GM12878 (cell line): ENCODE data around the gene PLXNA2. TPM values are rescaled to one million over a fixed set of nuclear protein-coding genes. Genes with fewer than 3 reads are reported as not detected.

Experiments used
- ATAC-seq: fragments of 200-7000 bp; cut with Tn5 transposase; 3 replicates; pipeline ENCODE4 v1.9.1; 2020; ENCODE audit warnings: mild to moderate bottlenecking, moderate library complexity
- BruUV-seq: library from RNA; stranded (reverse); fragments of 400-500 nt; replicated peaks from 2 replicates; lab custom pipeline; 2021; lab: Mats Ljungman, UMichigan
- CTCF ChIA-PET: fragments of 300-600 bp; sonication (Branson Sonifier 250); formaldehyde crosslinking; extraction: SDS; loops from one replicate; lab custom pipeline; 2021; ENCODE audit warnings: inconsistent platforms; lab: Yijun Ruan, JAX
- POLR2A ChIA-PET: fragments of 350-600 bp; formaldehyde crosslinking; extraction: SDS; loops from one replicate; lab custom pipeline; 2021; ENCODE audit warnings: inconsistent platforms; lab: Charles Lee
- RAD21 ChIA-PET: fragments of 300-600 bp; sonication (Branson Sonifier 250); formaldehyde crosslinking; loops from one replicate; lab custom pipeline; 2023; ENCODE audit warnings: antibody characterized with exemption; ENCODE audit not compliant: unreplicated experiment; lab: Charles Lee
- SMC1A ChIA-PET: fragments of 300-600 bp; sonication (Branson Sonifier 250); formaldehyde crosslinking; loops from one replicate; lab custom pipeline; 2023; ENCODE audit not compliant: unreplicated experiment, uncharacterized antibody; lab: Charles Lee
- DNase-seq: peaks from one replicate; pipeline ENCODE4 v3.0.0-alpha.2; 2011; ENCODE audit warnings: low read depth, low spot score
- FAIRE-seq: peaks from 3 replicates; lab custom pipeline; 2011; peaks lifted over from hg19 to GRCh38; lab: Jason Lieb, UNC
- H2AFZ ChIP-seq: 2 replicates; pipeline ENCODE4 v1.6.0; 2011; ENCODE audit warnings: low read depth, low read length, control low read depth; ENCODE audit not compliant: control insufficient read depth
- H3K27ac ChIP-seq: 2 replicates; pipeline ENCODE4 v1.5.1; 2011; ENCODE audit warnings: control low read depth; ENCODE audit not compliant: control insufficient read depth, insufficient read depth
- H3K27me3 ChIP-seq, 2 experiments: replicated peaks in 1 of 2; 2 replicates each; pipeline versions ENCODE4 v1.6.0 to v1.6.1; 2011; ENCODE audit warnings: low read length in 1 of 2; ENCODE audit not compliant: control insufficient read depth in 2 of 2, insufficient read depth in 2 of 2
- H3K36me3 ChIP-seq, 2 experiments: 2 replicates each; pipeline ENCODE4 v1.5.1; 2011; ENCODE audit warnings: low read length in 1 of 2; ENCODE audit not compliant: control insufficient read depth in 2 of 2, insufficient read depth in 2 of 2
- H3K4me1 ChIP-seq: 2 replicates; pipeline ENCODE4 v1.6.1; 2011; ENCODE audit warnings: mild to moderate bottlenecking, low read length, moderate library complexity, mixed read lengths; ENCODE audit not compliant: control insufficient read depth, insufficient read depth
- H3K4me2 ChIP-seq: 2 replicates; pipeline ENCODE4 v1.6.0; 2011; ENCODE audit warnings: control low read depth; ENCODE audit not compliant: control insufficient read depth, insufficient read depth
- H3K4me3 ChIP-seq: fragments of 200-600 bp; sonication (generic); 2 replicates; pipeline ENCODE4 v1.5.1; 2016
- H3K79me2 ChIP-seq: 2 replicates; pipeline ENCODE4 v1.6.0; 2011; ENCODE audit warnings: low read length; ENCODE audit not compliant: control insufficient read depth, insufficient read depth
- H3K9ac ChIP-seq: 2 replicates; pipeline ENCODE4 v1.8.0; 2011; ENCODE audit warnings: low read length, control low read depth, mixed read lengths; ENCODE audit not compliant: control insufficient read depth, insufficient read depth
- H3K9me3 ChIP-seq: replicated peaks from 3 replicates; pipeline ENCODE4 v1.5.1; 2011; ENCODE audit warnings: mild to moderate bottlenecking, low read length; ENCODE audit not compliant: control insufficient read depth, insufficient read depth
- H4K20me1 ChIP-seq: 2 replicates; pipeline ENCODE4 v1.6.0; 2011; ENCODE audit not compliant: control insufficient read depth, insufficient read depth
- BCL3 ChIP-seq: IDR thresholded peaks from 2 replicates; pipeline ENCODE4 v1.6.1; 2011; ENCODE audit warnings: borderline replicate concordance, low read depth, mild to moderate bottlenecking, moderate library complexity, low read length; ENCODE audit not compliant: insufficient read depth, poor library complexity, severe bottlenecking
- CBX5 ChIP-seq: sonication (generic); IDR thresholded peaks from 2 replicates; pipeline ENCODE4 v1.6.1; 2016; ENCODE audit warnings: low read depth, moderate library complexity, mild to moderate bottlenecking, inconsistent platforms
- CHD2 ChIP-seq: IDR thresholded peaks from 2 replicates; pipeline ENCODE4 v1.6.1; 2011; ENCODE audit warnings: low read depth, low read length, improper control_type of control experiment, borderline replicate concordance
- CREB1 ChIP-seq: IDR thresholded peaks from 2 replicates; pipeline ENCODE4 v1.6.1; 2012; ENCODE audit warnings: low read depth, mild to moderate bottlenecking, inconsistent platforms
- ESRRA ChIP-seq: IDR thresholded peaks from 2 replicates; pipeline ENCODE4 v1.6.1; 2012; ENCODE audit warnings: mild to moderate bottlenecking, low read length, improper control_type of control experiment
- ETV6 ChIP-seq, 2 experiments: fragments of 450-650 bp in 1 of 2; IDR thresholded peaks in 1 of 2; conservative IDR thresholded peaks in 1 of 2; 2 replicates each; pipeline ENCODE4 v1.6.1; 2014; ENCODE audit warnings: antibody characterized with exemption in 1 of 2, borderline replicate concordance in 1 of 2, low read depth in 1 of 2, mild to moderate bottlenecking in 1 of 2, moderate library complexity in 1 of 2
- MYC ChIP-seq: IDR thresholded peaks from 2 replicates; pipeline ENCODE4 v1.6.1; 2011; ENCODE audit warnings: mild to moderate bottlenecking, low read length, moderate library complexity, inconsistent platforms; ENCODE audit not compliant: insufficient read depth, insufficient replicate concordance, insufficient read length, severe bottlenecking
- RAD51 ChIP-seq: fragments of 450-650 bp; IDR thresholded peaks from 2 replicates; pipeline ENCODE4 v1.6.1; 2016; ENCODE audit warnings: moderate library complexity, mild to moderate bottlenecking, inconsistent platforms
- RUNX3 ChIP-seq: IDR thresholded peaks from 2 replicates; pipeline ENCODE4 v1.6.1; 2012; ENCODE audit warnings: low read length, inconsistent platforms
- SPI1 ChIP-seq: IDR thresholded peaks from 2 replicates; pipeline ENCODE4 v1.6.1; 2011; ENCODE audit warnings: low read depth, mild to moderate bottlenecking, low read length, moderate library complexity, borderline replicate concordance; ENCODE audit not compliant: insufficient read depth
- SREBF1 ChIP-seq: IDR thresholded peaks from 2 replicates; pipeline ENCODE4 v1.6.1; 2012; ENCODE audit warnings: mild to moderate bottlenecking, low read length
- TAF1 ChIP-seq: IDR thresholded peaks from 2 replicates; pipeline ENCODE4 v1.6.1; 2011; ENCODE audit warnings: mild to moderate bottlenecking, low read depth, low read length, borderline replicate concordance
- ZBED1 ChIP-seq: IDR thresholded peaks from 2 replicates; pipeline ENCODE4 v1.6.1; 2016; ENCODE audit warnings: borderline replicate concordance
- ZNF622 ChIP-seq: fragments of 450-650 bp; IDR thresholded peaks from 2 replicates; pipeline ENCODE4 v1.6.1; 2017; ENCODE audit warnings: mild to moderate bottlenecking, inconsistent platforms
- ZNF687 ChIP-seq: fragments of 450-650 bp; IDR thresholded peaks from 2 replicates; pipeline ENCODE4 v1.6.1; 2017; ENCODE audit warnings: mild to moderate bottlenecking, moderate library complexity
- WGBS: methylation state at CpG from one replicate; pipeline ENCODE4 v1.1.6; 2016; ENCODE audit warnings: low lambda C conversion rate; ENCODE audit not compliant: insufficient replicate concordance, insufficient coverage; ENCODE audit errors: missing lambda C conversion rate; 5-methylcytosine and 5-hydroxymethylcytosine counted together
- in situ Hi-C: fragments of 300-500 bp; cut with MboI; formaldehyde crosslinking; loops from 9 replicates; pipeline ENCODE4 v1.14.3; 2018; ENCODE audit warnings: mixed read lengths
- intact Hi-C: fragments of 100-400 bp; cut with micrococcal nuclease; formaldehyde crosslinking; loops from one replicate; pipeline ENCODE4 v1.14.2; 2022; ENCODE audit not compliant: unreplicated experiment
- polyA plus RNA-seq, 11 experiments: library from polyadenylated mRNA; depleted of rRNA in 4 of 11; unstranded in 6 of 11; stranded (reverse) in 5 of 11; fragments of >200 nt; fragmentation: Nextera tagmentation in 4 of 11; fragmentation: Illumina TruSeq in 1 of 11; extraction: Ambion mirVana in 4 of 11; extraction: Trizol in 1 of 11; gene quantifications; 1 replicate in 1 of 11; 2 replicates in 10 of 11; pipeline versions ENCODE4 v1.2.1 to v1.2.3, GENCODE V29; 2011 to 2016; ENCODE audit warnings: inconsistent platforms in 2 of 11, missing spikeins in 2 of 11, low read depth in 1 of 11
- total RNA-seq, 4 experiments: library from RNA; depleted of rRNA in 3 of 4; stranded (reverse); fragments of >200 nt in 3 of 4; fragmentation: Illumina TruSeq in 1 of 4; extraction: Trizol in 1 of 4; gene quantifications; 2 replicates each; pipeline versions ENCODE4 v1.2.1 to v1.2.3, GENCODE V29; 2013 to 2021

The PLXNA2 gene
- total and polyA plus RNA-seq, 10 of the 15 experiments (the other 5 are each of a cell fraction or from before 2014, with no cell fraction given): under 0.01 to 0.08 (median 0.07) TPM; not detected in 4

- Histone ChIP-seq H3K79me2 (no peaks in the 10 kb centered on the region), H2AFZ (no peak overlapping the region), H3K27me3 (peaks cover 4 to 6% of the 10 kb centered on the region in 2 experiments), H3K4me2 (no peak overlapping the region), H4K20me1 (no peaks in the 10 kb centered on the region), H3K4me3 (no peak overlapping the region), H3K4me1 (no peaks in the 10 kb centered on the region), H3K9ac (no peak overlapping the region), H3K27ac (no peak overlapping the region), H3K9me3 (no peaks in the 10 kb centered on the region), H3K36me3 (no peaks in the 10 kb centered on the region)
- no peak for ATAC-seq
- no TSS peak for BruUV-seq
- intact Hi-C loops: no loop called here
- in situ Hi-C loops: no loop called here
- DNase-seq: no peak
- 36% methylated on average over 7 of the region's 7 CpGs for WGBS
- ChIA-PET RAD21 (interaction anchor here (0.6 kb wide), 1 partner anchor 119 kb away, joined by 3 read pairs; no protein-coding TSS in a partner anchor), CTCF (interaction anchor here (0.7 to 1.5 kb wide), 3 partner anchors 9 to 141 kb away, joined by 3 to 4 read pairs (median 3); no protein-coding TSS in a partner anchor), POLR2A (interaction anchor here (0.5 kb wide), 1 partner anchor 1828 kb away, joined by 4 read pairs; no protein-coding TSS in a partner anchor), SMC1A (no interaction called here)
- no peak for TF ChIP-seq ETV6 (conservative IDR thresholded peaks at IDR 0.05 in 1 of 2, IDR thresholded peaks at IDR 0.05 in 1 of 2; ENCODE audit: borderline replicate concordance in 1 of 2, low read depth in 1 of 2)
- TF ChIP-seq BCL3: no peak
- TF ChIP-seq ESRRA: no peak
- no peak for TF ChIP-seq SPI1
- TF ChIP-seq CHD2: no peak
- no peak for TF ChIP-seq RUNX3
- no peak for TF ChIP-seq RAD51
- TF ChIP-seq TAF1: no peak
- TF ChIP-seq ZNF622: no peak
- TF ChIP-seq CBX5: no peak
- TF ChIP-seq CREB1: no peak
- no peak for TF ChIP-seq ZNF687
- TF ChIP-seq SREBF1: no peak
- TF ChIP-seq ZBED1: no peak
- no peak for TF ChIP-seq MYC
- no peak for FAIRE-seq
Measured at GRCh38 chr1:208103597-208104513, 140.3 kb downstream of the PLXNA2 start.
